ENCODE data around the gene LYPLA2.
"Not testable (repeated sequence)": the region's sequence is repeated elsewhere in the genome, so short reads cannot be mapped to it uniquely, and the experiment has no call there.

The LYPLA2 gene

DNA sequence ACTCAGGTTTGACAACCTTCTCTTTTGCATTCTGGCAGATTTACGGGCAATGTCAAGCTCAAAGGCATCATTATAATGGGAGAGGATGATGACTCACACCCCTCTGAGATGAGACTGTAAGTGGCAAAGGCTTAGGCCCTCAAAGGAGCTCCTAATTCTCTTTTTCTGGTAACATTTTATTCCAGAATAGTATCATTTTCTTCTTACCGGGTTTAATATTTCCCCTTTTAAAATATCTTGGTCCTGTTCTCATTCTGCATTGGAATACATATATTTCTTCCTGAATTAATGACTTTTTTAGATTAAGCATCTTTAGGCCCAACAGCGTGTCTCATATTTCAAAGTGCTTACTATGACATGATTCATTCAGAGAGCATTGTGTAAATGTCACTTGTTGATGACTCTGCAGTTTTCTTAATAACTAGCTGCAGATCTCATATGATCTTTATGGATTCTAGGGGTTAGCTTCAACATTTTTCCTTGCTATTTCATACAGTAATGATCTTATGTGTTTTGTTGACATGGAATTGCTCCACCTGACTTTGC lies 11.0 kb upstream of the LYPLA2 start:
- DNase-seq: no peak

- not testable (repeated sequence) for DNase-seq
Measured at GRCh38 chr1:23783141-23783540, 7.8 kb upstream of the LYPLA2 start.

- no peak for DNase-seq
Measured at GRCh38 chr1:23784846-23785245, 6.1 kb upstream of the LYPLA2 start.

DNA sequence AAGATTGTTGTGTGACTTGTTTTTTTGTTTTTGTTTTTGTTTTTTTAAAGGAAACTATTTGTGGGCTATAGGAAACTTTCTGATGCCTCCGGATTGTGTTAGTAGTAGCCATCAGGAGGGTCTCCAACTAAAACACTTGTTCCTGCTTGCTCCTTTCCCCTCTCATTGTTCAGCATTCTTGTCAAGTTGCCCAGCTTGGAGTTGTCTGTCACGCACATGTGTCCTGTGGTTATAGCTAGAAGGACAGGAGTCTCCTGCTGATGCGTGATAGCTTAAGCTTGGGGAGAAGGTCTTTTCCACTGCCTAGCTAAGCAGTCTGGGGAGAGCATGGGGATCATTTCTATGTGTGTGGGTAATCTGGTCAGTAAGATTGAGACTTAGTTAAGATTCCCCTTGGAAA lies 3.2 kb upstream of the LYPLA2 start:
- DNase-seq: no peak

DNA sequence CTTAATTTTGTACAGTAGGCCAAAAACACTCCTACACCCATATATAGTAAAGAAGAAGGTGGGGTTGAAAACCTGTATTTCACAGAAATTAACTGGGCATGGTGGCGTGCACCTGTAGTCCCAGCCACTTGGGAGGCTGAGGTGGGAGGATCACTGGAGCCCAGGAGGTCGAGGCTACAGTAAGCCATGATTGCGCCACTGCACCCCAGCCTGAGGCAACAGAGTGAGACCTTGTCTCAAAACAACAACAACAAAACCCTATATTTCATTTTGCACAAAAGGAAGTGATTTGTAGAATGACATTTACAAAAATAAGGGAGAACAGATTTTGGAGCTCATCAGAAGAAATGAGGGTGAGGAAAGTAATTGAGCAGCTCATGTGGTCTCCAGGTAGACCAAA lies 2.2 kb upstream of the LYPLA2 start:
- DNase-seq: no peak

GRCh38 chr1:23791516-23792047 lies 637 bp downstream of the LYPLA2 start:
- peak; percentile 42 for DNase-seq

DNA sequence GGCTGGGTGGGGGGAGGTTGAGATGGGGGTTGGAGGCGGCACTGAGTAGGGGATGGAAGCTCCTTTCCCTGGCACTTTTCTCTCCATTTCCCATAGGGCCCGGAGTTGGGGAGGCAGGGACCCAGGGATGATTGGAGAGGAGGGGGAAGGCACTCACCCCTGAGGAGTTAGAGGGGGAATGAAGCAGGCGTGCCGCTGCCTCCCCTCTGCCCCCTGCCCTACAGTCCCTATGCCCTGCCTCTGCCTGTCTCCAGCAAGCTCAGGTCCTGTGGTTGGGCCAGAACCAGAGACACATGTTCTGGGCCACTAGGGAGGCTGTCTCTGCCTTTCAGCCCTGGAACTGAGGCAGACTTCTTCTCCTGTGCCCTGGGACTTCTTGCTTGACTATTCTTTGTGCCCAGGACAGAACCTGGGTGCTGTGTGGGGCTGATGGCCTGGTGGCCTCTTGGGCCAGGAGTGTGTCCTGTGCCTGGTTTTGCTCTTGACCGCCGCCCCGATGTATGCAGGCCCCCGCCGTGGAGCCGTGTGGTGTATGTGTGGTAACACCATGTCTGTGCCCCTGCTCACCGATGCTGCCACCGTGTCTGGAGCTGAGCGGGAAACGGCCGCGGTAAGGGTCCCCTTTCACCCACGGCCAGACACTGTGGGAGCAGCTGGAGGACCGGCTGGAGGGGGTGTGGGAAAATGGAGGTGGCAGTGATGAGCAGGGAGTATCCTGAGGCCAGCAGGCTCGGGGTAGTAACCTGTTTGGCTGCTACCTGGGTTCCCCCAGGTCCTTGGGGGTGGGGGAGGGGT lies 1.4 kb downstream of the LYPLA2 start:
- DNase-seq: no peak

DNA sequence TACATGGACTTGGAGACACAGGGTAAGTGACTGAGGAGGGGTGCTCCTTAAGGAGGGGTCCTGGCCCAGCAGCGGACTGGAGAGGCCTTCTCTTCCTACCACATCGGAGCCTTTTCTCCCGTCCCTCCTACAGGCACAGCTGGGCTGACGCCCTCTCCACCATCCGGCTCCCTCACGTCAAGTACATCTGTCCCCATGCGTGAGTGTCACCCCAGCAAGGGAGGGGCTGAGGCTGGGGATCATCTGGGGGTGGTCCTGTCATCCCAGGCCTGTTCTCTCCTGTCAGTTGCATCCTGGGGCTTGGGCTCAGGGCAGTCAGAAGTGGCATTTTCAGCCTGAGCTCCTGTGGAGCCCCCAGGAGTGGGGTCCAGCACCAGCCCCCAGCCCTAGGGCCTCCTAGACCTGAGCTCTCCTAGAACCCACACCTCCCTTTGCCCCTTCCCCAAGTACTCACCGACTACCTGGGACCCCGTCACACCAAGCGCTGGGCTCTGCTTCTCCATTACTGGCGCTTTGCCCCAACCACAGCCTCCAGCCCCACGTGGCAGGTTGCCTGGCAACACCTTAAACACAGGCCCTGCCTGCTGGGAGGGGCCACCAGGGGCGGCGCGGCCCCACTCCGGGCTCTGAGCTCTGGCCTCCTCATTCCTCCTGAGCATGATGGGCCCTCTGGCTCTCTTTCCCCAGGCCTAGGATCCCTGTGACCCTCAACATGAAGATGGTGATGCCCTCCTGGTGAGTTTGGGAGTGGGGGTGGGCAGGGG lies 2.3 kb downstream of the LYPLA2 start:
- DNase-seq: peak; percentile 54

DNA sequence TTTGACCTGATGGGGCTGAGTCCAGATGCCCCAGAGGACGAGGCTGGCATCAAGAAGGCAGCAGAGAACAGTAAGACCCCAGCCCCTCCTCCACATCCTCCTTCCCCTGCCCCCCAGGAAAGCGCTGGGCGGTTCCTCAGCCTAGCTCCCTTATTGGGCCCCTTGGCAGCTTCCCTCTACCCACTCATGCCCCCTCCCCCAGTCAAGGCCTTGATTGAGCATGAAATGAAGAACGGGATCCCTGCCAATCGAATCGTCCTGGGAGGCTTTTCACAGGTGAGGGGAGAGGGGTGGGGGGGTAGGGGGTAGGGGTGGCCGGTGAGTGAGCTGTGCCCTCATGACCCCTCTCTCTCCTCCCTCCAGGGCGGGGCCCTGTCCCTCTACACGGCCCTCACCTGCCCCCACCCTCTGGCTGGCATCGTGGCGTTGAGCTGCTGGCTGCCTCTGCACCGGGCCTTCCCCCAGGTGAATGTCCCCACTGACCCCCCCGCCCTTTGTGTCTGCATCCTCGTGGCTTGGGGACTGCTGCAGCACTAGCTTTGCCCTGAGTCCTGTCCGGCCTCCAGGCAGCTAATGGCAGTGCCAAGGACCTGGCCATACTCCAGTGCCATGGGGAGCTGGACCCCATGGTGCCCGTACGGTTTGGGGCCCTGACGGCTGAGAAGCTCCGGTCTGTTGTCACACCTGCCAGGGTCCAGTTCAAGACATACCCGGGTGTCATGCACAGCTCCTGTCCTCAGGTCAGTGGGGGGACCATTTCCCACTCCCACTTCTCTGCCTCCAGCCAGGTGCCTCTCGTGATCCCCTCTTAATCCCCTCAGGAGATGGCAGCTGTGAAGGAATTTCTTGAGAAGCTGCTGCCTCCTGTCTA lies 3.2 kb downstream of the LYPLA2 start:
- no peak for DNase-seq

GRCh38 chr1:23794732-23795182 lies 3.8 kb downstream of the LYPLA2 start:
- DNase-seq: not testable (repeated sequence)

GRCh38 chr1:23795676-23796465 lies 4.9 kb downstream of the LYPLA2 start:
- DNase-seq: no peak

- DNase-seq: no peak
Measured at GRCh38 chr1:23796466-23797271, 5.7 kb downstream of the LYPLA2 start.

DNA sequence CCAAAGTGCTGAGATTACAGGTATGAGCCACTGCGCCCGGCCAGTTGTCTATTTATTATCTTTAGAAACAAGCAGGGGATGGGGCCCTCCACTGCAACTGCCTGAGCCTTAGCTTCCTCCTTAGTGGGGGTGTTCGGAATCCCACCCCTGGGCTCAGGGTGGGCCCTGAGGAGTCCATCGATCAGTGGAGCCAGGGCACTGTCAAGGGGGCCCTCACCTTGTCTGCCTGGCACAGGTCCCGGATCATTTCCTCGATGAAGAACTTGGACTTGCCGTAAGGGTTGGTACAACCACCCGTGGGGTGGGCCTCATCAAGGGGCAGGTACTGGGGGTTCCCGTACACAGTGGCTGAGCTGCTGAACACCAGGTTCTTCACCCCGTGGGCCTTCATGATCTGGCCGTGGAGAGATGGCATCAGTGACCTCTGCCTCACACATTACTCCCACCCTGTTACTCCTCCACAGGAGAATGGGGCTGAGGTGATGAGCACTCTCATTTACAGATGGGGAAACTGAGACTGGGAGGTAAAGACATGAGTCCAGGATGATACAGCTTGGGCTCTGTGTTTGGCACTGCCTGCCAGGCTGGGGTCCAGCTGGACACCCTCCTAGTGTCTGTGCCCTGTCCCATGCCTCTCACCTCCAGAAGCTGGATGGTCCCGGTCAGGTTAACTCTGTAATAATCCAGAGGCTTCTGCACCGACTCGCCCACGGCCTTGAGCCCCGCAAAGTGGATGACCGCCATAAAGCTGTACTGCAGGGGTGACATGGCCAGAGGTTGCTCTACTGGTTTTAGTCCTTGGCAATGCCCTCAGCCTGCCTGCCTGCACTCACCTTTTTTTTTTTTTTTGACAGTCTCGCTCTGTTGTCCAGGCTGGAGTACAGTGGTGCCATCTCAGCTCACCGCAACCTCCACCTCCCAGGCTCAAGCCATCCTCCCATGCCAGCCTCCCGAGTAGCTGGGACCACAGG lies 6.8 kb downstream of the LYPLA2 start:
- DNase-seq: no peak

DNA sequence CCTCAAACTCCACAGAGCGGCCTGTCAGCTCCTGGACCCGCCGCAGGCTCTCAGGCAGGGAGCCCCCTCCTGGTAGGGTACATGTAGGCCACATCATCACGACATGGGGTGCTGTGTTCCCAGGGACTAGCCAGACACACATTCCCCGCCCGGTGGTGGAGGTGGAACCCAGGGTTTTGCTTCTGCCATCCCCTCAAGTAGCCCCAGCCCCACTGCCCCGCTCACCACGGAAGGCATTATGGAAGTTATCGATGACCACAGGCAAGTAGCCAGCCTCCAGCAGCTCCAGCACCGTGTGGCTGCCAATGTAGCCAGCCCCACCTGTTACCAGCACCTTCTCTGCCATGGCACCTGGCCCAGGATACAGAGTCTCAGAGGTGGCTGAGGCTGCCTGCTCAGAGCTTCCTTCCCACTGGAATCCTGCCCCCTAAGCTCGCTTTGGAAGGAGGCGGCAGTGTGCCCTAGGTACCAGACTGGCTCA lies 7.8 kb downstream of the LYPLA2 start:
- no peak for DNase-seq

DNA sequence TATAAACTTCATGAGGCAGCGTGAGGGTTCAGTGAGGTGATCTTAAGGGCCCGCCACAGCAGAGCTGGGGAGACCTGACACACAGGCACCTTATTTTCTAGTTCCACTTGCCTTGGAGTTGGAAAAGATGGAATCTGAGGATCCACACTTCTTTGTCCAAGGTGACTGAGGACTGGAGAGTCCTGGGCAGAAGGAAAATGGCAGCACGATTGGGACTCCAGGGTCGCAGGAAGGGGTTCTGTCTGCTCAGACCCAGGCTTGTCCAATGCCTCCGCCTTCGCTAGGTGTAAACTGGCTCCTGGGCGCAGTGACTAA lies 8.3 kb downstream of the LYPLA2 start:
- DNase-seq: no peak

GRCh38 chr1:23799570-23800399 lies 8.8 kb downstream of the LYPLA2 start:
- DNase-seq: no peak

DNA sequence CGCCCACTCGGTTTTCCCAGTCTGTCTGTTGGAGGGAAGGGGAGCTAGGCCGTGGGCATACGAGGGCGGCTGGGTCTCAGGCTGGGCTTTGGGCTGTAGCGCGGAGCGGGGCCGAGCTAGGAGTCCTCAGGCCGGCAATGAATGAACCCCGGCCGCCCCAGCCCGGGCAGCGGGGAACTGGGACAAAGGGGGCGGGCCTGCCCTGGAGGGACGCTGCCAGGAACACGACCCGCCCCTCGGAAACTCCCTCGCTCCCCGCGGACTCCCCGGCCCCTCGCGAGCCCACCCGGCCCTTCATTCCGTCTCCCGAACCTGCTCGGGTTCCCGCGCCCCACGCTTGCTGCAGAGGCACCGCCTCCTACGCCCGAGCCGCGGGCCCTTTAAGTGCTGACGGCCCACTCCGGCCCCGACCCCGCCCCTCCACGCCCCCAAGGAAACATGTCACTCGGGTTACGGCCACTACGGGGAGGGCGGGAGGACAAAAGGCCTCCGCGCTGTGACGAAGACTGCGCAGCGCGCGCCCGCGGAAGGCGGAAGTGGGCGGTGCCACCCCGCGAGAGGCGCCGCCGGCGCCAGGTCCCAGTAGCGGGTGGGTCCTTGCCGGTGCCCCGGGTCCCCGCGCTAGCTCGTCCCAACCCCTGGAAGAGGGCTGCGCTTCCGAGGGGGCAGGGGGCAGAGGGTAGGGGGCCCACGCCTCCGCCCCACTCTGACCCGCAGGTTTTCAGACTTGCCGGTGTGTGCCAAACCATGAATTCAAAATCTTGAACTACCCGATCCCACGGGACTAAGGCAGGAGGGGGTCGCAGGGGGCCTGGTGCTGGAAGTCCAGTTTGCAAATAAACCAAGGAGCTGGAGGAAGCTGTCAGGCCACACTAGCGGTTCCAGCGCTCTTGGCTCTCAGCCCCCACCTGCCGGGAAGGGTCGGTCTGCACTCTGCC lies 9.7 kb downstream of the LYPLA2 start, which contains the start of gene GALE:
GALE (minus strand) TSS at position 355 of the 938 bp plus-strand sequence. CDS start 1,747 bp downstream, outside the sequence.
- peak; percentile 96 for DNase-seq

Data from activated T-cell treated with anti-CD3 and anti-CD28 coated beads, Interleukin-2, amount 50 U/mL, for 1 hour (primary cell).